NCI-H2107 treated with DMSO at 0.1 percent for 48 hours (cell line): ENCODE results near the gene AJAP1.

Experiments
- DNase-seq: peaks from one replicate; lab custom pipeline; 2025; ENCODE audit not compliant: unreplicated experiment; lab: John Stamatoyannopoulos, UW

Gene AJAP1

DNA sequence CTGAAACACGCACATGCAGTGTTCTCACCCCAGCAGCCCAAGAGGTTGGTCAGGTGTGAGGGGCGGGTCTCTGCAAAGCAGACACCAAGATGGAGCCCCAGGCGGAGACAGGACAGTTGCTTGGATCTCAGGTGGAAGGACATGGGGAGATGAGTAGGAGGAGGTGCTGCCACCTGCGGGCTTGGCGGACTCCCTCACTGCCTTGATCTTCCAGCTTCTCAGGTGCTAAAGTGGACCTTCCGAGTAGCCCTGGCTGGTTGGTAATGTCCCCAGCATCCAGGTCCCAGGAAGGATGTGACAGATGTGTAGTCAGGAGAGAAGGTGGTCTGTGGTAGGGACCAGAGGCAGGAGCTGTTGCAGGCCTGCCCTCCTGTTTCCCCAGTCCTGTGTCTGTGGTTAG, 114.1 kb downstream of the AJAP1 start:
- no peak for DNase-seq

DNA sequence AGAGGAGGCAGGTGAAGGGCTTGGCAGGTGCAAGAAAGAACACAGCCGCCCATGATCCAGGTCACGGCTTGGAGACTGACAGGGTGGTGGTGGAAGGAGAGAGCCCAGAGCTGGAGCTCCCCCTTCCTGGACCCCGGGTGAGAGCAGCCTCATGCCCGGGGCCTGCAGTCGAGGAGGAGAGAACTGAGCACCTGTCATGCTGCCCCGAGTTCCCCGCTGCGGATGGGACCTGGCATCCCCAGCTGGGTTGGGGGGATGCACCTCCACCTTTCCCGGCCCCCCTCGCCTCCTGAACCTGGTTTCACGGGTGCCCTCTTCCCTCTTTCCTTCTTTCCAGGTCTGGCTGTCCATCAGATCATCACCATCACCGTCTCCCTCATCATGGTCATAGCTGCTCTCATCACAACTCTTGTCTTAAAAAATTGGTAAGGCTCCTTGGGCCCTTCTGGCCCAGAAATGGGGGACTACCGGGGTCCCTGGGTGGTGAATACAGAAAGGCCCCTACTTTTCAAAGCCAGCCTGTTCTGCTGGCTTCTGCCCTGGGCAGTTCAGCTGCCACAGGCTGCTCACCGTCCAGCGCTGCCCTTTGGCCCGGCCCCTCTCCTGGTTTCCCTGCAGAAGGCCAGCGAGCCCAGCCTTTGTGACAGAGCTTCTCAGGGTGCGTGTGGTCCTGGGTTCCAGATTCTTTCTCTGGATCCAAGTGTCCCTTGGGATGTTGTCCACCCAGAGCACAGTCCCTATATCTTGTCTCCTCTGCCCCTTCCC, 115.3 kb downstream of the AJAP1 start:
- DNase-seq, result no peak

DNA sequence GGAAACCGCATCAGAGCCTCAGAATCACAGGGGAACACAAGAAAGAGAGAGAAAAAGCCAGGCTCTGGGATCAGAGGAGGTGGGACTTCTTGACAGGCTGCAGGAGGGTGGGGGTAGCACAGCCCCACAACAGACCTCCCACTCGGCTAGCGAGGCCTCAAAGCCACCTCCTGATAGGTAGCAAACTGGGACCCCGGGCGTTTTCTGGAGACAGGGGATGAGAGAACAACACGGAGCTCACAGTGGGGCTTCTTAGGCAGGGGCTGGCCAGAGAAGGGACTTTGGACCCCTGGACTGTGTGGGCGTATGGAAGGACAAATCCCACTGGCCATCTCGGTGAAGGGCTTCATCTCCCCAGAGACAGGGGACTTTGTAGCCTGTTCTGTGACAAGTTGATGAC, 116.3 kb downstream of the AJAP1 start:
- no peak for DNase-seq

DNA sequence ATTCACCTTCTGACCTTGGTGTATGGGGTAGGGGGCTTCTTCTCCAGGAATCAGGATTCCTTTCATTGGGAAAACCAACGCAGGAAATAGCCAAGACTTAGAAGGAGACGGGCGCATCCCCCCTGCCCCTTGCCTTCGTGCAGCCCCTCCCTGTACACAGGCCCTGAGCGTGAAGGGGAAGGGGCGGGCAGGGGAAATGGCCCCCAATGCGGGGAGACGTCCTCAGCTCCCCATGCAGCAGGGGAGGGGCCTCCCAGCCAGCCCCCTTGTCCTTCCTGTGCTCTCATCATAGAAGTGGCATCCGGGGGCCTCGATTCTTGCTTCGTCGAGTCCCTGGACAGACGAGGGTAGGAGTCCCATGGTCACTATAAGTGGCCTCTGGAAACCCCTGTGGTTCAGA, 116.9 kb downstream of the AJAP1 start:
- no peak for DNase-seq

DNA sequence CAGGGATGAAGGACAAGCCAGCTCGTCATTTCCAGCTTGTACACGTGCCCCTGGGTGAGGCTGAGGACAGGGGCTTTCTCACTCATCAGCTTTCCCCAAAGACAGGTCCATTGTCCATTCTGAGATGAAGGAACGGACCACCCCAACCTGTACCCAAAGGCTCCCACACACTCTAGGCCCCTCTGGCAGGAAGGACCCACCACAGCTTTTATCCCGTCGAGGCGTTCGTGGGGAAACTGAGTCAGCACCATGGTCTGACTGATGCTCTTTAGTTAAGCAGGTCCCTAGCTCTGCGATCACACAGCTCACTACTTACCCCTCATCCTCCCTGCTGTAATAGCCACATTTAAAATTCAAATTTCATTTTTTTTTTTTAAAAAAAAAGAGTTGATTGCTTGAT, 117.3 kb downstream of the AJAP1 start:
- DNase-seq, result no peak

DNA sequence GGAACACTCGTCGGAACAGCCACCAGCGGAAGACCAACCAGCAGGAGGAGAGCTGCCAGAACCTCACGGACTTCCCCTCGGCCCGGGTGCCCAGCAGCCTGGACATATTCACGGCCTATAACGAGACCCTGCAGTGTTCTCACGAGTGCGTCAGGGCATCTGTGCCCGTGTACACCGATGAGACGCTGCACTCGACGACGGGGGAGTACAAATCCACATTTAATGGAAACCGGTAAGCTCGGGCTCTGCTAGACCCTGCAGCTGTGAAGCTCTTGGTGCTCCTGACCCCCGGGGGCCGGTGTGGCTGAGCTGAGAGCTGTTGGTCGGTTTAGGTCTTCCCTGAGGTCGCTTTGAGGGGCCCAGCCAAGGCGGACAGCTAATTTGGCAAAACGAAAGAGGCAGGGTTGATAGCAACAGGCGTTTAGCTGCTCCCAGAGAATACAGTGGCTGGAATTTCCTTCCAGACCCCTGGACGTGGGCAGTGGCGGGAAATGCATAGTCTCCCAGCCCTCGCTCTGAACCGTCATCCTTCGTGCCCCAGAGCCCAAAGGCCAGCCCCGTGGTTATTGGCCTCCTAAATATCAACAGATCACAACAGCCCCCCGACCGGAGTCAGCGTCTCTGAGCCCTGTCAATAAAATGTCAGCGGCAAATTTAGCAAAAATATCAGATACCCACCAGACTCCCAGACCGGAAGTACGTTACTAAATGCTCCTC, 118.0 kb downstream of the AJAP1 start:
- DNase-seq, result no peak

DNA sequence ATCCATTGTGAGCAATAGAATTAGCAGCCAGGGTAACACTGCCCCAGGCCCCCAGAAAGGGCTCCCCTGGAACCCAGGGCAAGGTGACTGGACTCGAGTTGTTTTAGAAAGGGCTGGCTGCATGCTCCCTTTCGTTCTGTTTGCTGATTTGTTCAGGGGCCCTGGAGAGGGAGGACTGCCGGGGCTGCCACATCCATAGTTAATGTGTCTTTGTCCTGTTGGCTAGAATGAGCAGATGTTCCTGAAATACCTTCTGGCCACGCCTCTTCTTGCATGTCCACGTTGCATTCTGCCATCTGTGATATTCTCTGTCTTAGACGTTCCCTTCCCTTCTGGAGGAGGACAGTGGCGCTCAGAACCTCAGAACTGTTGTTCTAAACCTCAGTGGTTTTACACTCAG, 118.8 kb downstream of the AJAP1 start:
- no peak for DNase-seq

DNA sequence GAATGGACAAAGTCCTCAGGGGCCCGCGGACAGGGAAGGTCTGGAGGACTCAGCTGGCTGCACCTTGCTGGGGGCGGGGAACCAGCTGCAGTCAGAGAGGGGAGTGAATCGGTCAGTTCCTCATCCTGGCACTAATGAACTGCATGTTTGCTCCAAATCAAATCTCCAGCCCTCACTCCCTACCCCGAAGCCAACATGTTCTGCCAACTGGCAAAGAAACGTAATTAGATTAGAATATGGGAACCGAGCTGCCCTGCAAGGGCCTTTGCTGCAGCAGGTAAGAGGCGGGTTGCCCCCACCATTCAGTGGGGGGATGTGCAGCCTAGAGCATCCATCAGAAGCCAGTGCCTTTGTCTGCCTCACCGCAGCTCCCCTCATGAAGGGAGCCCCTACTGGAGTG, 121.1 kb downstream of the AJAP1 start:
- DNase-seq, result no peak

DNA sequence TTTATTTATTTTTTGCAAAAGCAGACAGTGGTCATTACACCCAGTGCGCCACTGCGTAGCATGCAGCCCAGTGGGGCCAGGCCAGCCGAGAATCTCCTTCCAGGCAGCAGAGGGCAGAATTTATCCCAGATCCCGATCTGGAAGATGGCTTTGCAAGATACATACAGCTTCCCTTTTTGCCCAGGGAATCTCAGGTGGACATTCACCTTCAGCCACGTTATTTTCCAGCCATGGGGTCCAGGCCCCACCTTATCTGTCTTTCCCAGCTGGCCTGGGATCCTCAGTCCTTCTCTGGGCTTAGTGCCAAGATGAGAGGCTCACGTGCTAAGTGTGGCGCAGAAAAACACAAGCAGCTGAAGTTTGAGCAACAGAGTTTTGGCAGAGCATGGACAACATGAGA, 123.6 kb downstream of the AJAP1 start:
- DNase-seq, result no peak

DNA sequence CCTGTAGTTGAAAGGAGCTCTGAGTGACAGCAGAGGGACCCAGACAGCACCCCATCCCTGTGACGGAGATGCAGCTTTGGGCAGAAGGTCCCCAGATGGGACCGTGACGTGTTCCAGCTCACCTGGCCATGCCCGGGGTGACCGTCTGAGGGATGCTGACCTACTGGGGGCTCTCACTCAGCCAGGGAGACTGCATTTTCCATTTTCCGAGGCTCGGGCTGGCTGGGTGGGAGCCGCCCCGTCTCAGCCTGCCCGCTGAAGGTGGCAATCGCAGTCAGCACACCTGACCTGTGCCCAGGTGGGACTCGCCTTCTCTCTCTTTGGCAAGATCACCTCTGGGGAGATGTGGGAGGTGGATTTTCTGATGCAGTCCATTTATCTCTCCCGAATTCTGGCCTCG, 127.2 kb downstream of the AJAP1 start:
- no peak for DNase-seq

DNA sequence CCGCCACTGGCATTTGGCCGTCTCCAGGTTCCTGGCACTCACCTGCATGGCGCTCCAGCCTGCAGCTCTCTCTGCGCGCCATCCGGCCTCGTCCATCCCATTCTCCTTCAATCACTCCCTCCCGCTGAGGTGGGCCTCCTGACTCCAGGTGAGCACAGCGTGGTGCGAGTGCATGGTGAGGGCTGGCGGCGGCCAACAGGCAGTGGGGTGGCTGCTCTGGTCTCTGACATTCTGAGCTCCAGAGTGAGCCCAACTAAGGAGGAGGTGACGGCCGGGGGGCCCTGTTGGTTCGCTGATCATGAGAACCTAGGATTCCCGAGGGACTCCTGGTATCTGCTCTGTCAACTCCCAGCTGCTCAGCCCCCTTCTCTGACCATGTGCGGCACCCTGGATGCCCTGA, 130.4 kb downstream of the AJAP1 start:
- no peak for DNase-seq

DNA sequence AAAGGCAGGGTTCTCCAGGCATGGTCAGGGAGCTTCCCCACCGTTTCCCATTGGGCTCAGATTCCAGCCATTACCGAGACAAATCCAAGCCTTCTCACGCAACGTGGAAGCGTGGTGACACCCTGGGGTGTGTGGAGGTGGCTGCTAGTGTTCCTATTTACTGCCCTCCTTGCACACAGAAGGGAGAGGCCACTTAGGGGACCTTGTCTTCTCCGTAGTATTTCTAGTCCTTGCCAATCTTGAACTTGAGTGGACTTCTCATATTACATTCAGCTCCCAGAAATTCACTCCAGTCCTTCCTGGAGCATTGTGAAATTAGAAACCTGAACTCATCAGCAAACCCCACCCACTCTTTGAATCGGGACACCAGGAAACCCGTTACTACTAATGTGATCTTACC, 131.6 kb downstream of the AJAP1 start:
- DNase-seq, result peak; percentile 13

DNA sequence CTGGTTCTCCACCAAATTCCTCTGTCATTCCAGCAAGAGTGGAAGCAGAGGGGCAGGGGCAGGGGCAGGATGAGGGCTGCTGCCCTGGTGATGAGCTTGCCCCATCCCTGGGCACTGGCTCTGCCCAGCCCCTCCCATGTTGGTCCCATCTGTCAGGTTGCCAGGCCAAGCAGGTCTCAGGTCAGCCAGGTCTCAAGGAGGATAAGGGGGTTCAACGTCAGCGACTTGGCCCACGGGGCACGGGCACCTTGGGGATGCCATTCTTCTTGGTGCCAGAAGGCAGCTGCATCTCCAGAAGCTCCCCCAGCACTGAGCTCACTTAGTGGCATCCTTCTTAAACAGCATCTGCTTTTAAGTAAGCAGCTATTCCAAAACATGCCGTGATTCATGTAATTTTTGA, 133.1 kb downstream of the AJAP1 start:
- no peak for DNase-seq

DNA sequence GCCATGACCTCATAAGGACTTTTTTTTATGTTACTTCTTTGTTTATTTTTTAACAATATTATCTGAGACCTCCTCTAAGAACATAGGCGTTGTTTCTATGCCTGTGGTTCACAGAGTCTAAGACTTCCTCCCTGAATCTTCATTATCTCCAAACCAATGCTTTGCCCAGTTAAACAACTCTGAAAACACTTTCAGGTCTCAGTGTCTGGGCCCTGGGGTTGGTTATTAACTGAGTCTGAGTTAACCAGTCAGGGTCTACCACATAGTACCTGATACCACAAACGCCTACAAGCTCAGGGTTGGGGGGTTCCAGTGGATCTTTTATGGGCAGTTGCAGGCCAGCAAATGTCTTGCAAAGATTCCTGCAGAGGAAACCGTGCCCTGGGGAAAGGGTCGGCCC, 138.2 kb downstream of the AJAP1 start:
- DNase-seq, result no peak

DNA sequence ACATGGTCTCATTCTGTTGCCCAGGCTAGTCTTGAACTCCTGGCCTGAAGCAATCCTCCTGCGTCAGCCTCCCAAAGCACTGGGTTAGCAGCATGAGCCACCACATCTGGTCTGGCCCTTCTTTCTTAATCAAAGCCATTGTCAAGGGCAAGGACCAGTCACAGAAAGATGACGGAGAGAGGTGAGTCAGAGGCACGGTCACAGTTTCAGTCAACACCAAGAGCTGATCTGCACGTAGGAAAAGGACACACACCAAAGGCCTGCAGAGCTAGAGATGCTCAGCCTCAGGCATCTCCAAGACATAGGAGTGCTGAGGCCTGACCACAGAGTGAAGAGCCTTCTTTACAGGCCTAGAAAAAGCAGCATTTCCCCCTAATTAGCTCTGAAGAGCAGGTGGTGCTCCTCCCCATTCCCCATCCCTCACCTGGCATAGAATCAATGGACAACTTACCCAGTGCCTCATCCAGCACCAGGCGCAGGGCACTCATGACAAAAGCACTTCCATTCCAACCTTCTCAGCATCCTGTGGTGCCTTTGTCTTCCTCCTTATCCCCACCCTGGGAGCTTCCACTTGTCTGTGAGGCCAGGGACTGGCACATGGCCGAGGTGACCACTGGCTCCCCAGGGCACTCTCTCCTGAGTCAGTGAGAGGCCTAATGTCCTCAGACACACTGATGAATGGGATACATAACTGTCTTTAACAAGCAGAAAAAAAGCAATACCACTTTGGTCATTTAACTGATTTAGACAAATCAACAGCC, 139.8 kb downstream of the AJAP1 start:
- DNase-seq, result no peak

DNA sequence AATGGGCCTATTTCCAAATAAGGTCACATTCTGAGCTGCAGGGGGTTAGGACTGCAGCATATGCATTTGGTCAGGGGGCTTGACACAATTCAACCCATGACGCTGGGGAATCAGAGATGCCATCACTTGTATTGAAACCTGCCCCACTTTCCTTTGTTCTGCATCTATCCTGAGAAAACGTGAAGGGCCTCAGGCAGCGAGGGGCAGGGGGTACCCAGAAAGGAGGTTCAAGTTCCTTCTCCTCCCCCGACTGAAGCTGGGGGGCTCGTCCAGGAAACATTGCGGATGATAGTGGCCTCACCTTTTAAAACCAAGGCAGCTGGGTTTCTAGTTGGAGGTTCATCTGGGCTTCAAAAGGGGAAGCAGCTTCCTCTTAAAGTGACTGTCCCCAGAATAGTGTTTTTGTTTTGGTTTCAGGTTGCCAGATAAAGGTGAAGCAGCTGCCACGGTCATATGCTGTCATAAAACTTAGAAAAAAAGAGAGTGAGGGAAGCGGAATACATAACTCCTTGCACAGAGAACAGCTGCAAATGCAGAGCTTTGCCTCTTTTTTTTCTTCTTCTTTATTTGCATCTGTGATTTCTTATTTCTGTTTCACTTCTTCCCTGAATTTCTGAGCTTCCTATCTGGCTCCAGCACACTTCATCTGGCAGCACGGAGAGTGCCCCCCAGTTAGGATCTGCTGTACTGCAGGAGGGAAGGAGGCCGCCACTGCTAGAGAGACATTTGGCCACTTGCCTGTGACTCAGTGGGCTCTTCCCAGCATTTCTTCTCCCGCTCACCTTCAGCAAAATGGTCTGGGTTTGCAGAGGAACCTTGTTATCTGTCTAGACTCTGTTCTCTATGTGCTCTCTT, 142.0 kb downstream of the AJAP1 start:
- DNase-seq, result no peak

DNA sequence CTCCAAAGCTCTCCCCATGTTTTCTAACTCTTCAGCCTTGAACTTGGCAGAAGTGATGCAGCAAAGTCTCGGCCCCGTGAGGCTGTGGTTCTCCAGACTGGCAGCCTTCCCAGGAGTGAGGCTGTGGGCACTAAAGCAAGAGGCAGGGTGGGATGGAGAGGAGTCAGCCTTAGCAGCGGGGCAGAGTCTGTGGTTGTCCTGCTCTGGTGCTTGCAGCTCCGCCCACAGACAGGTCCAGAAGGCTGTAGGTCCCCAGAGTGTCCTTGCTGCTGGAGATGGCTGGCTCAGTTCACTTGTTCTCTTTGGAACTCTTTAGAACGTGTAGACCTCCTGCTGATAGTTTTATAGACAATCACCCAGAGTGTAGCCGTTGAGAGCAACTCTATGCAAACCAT, 142.6 kb downstream of the AJAP1 start:
- DNase-seq, result no peak

DNA sequence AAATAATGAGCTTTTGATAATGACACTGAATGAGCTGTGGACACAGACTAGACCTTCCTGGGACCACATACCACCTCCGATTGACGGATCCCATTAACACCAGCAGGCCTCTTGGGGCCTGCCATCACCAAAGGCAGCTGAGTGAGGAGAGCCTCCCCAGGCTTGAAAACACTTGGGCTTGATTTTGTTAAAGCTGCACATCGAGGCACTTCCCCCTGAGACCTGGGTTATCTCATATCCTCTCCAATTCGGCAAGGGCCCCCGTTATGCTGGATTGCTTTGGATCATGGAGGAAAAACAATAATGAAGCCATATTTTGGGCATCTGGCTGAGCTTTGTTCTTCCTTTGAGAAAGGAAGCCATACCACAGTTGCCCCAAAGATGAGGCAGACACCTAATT, 143.0 kb downstream of the AJAP1 start:
- DNase-seq, result no peak

DNA sequence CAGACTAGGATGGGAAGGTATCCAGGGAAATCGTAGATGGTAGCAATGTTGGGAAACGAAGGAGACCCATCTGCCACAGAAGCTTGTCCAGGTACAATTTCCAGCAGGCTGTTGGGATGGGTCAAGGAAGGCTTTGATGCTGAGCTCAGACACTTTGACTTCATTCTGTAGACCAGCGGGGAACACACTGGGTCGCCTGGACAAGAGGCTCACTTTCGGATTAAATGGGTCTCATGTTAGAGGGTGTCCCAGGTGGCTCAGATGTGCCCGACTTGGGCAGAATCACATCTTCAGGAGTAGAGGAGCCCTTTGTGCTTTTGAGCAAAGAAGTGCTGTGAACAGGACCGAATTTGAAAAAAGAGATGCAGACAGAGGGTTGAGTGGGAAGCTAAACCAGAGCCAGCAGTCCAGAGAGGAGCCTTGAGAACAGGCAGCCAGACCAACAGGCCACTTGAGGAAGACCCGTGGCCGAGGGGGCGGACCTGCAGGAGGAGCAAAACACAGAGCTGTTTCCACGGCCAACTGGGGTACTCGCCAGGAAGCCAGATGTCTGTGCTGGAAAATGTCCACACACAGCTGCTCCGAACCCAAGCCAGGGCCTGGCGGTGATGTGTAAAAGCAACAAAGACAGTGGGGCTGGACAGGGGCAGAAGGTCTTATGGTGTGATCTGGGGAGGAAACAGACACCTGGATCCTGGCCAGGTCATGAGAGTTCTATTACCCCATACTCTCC, 146.9 kb downstream of the AJAP1 start:
- DNase-seq, result no peak

DNA sequence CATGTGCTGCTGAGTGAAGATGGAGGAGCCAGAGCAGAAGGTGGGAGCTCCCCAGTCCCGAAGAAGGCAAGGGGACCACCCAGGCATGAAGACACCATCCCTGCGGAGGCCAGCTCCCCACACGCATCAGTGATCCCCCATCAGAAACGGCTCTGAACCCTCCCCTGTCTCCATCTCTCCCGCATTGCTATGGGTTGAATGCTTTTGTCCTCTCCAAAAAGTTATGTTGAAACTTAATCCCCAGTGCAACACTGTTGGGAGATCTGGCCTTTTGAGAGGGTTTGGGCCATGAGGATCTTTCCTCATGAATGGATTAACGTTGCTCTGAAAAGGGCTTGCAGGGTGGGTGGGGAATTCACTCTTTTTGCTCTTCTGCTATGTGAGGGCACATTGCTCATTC, 147.6 kb downstream of the AJAP1 start:
- DNase-seq, result no peak

DNA sequence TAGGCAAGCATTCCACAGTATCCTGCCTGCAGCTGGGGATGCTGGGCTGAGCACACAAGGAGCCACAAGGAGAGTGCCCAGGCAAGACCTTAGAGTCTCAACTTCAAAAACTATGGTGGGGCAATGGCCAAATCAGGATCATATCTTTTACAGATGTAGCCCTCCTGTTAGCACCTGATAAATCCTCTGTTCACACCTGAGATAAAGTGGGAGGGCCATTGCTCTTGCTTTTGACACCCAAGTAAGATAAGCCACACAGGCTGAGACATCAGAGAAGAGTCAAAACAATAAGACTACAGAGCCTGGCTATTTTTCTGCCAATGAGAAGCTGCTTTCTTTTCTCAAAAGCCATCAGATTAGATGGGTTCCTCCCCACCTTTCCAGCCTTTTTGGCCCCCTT, 148.9 kb downstream of the AJAP1 start:
- DNase-seq, result no peak
